B cell (primary cell): ENCODE measurements around the gene SHC3.

Source experiments
- EZH2 ChIP-seq: IDR thresholded peaks from 2 replicates; pipeline ENCODE4 v1.6.1; 2012; ENCODE audit warnings: borderline replicate concordance, low read depth, mild to moderate bottlenecking, moderate library complexity, low read length; ENCODE audit not compliant: insufficient read depth, poor library complexity, severe bottlenecking
- TF ChIP-seq, protein P1 (sequence below): fragments of 200-600 bp; IDR thresholded peaks from one replicate; pipeline ENCODE4 v1.8.0; 2022; ENCODE audit warnings: antibody characterized with exemption, mild to moderate bottlenecking

DNA sequence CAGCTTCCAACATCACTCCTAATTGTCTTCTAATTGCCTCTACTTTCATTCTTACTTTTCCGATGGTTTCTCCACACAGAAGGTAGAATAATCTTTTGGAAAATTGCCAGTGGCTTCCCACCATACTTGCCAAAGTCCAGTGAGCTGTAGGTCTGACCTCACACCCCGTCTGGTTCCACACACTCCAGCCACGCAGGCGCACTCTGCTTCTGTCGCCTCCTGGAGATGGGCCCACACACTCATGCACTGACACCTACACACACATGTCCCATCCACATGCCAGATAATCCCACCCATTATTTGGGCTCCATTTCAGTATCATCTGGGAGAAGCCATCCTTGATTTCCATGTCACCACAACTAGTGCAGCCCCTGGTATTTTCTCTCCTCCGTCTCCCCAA lies 12.7 kb downstream of the SHC3 start:
- no peak for TF ChIP-seq EZH2
- TF ChIP-seq, protein P1, sequence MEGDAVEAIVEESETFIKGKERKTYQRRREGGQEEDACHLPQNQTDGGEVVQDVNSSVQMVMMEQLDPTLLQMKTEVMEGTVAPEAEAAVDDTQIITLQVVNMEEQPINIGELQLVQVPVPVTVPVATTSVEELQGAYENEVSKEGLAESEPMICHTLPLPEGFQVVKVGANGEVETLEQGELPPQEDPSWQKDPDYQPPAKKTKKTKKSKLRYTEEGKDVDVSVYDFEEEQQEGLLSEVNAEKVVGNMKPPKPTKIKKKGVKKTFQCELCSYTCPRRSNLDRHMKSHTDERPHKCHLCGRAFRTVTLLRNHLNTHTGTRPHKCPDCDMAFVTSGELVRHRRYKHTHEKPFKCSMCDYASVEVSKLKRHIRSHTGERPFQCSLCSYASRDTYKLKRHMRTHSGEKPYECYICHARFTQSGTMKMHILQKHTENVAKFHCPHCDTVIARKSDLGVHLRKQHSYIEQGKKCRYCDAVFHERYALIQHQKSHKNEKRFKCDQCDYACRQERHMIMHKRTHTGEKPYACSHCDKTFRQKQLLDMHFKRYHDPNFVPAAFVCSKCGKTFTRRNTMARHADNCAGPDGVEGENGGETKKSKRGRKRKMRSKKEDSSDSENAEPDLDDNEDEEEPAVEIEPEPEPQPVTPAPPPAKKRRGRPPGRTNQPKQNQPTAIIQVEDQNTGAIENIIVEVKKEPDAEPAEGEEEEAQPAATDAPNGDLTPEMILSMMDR = no peak
